Lung (tissue), 12 donors: ENCODE data around the gene TAF8. TPM values are rescaled to one million over a fixed set of nuclear protein-coding genes. Genes with fewer than 3 reads are reported as not detected.

Source experiments
- ATAC-seq: fragments of 200-7000 bp; cut with Tn5 transposase; one replicate; pipeline ENCODE4 v1.9.1; 2020; ENCODE audit warnings: moderate number of reproducible peaks; ENCODE audit not compliant: insufficient read depth, low FRiP score
- DNase-seq, 3 donors: peaks; one replicate each; pipeline ENCODE4 v3.0.0-alpha.2; 2013 to 2017
- H3K27ac ChIP-seq, 2 donors: one replicate each; pipeline ENCODE4 v1.5.1; 2013; ENCODE audit warnings: mild to moderate bottlenecking in 2 of 2, moderate library complexity in 2 of 2, control low read depth in 1 of 2, inconsistent platforms in 1 of 2, low read depth in 1 of 2, low read length in 1 of 2
- H3K27me3 ChIP-seq, 3 donors: one replicate each; pipeline ENCODE4 v1.5.1; 2013; ENCODE audit warnings: low read length in 2 of 3; ENCODE audit not compliant: control insufficient read depth in 3 of 3, insufficient read depth in 3 of 3
- H3K36me3 ChIP-seq, 4 donors: one replicate each; pipeline ENCODE4 v1.5.1; 2013; ENCODE audit warnings: low read length in 4 of 4, mild to moderate bottlenecking in 1 of 4, moderate library complexity in 1 of 4; ENCODE audit not compliant: control insufficient read depth in 4 of 4, insufficient read depth in 4 of 4
- H3K4me1 ChIP-seq, 5 donors: one replicate each; pipeline ENCODE4 v1.5.1; 2013; ENCODE audit warnings: low read length in 5 of 5, mild to moderate bottlenecking in 2 of 5, moderate library complexity in 1 of 5; ENCODE audit not compliant: control insufficient read depth in 5 of 5, insufficient read depth in 5 of 5
- H3K4me3 ChIP-seq: one replicate; pipeline ENCODE4 v1.5.1; 2013; ENCODE audit warnings: mild to moderate bottlenecking, control low read depth, moderate library complexity
- H3K9ac ChIP-seq, 2 donors: one replicate each; pipeline ENCODE4 v1.5.1; 2013; ENCODE audit warnings: low read length in 2 of 2, control low read depth in 1 of 2; ENCODE audit not compliant: insufficient read depth in 1 of 2
- H3K9me3 ChIP-seq, 4 donors: one replicate each; pipeline ENCODE4 v1.5.1; 2013; ENCODE audit warnings: low read length in 3 of 4, mild to moderate bottlenecking in 1 of 4, moderate library complexity in 1 of 4; ENCODE audit not compliant: control insufficient read depth in 4 of 4, insufficient read depth in 3 of 4
- WGBS, 2 donors: extraction: QIAGEN DNeasy Blood & Tissue Kit; methylation state at CpG; one replicate each; pipeline ENCODE4 v1.1.7; 2013; 5-methylcytosine and 5-hydroxymethylcytosine counted together
- polyA plus RNA-seq, 2 donors: library from polyadenylated mRNA; stranded (reverse); fragments of 200-250 nt; gene quantifications; one replicate each; pipeline ENCODE4 v1.2.1, GENCODE V29; 2013
- total RNA-seq, 2 donors: library from RNA; depleted of rRNA in 1 of 2; stranded (reverse); fragments of >200 nt in 1 of 2; gene quantifications; one replicate each; pipeline ENCODE4 v1.2.1, GENCODE V29; 2014 to 2021
- TF ChIP-seq, protein P1 (sequence below): IDR thresholded peaks from 2 replicates; pipeline ENCODE4 v1.5.1; 2012; ENCODE audit warnings: mild to moderate bottlenecking; ENCODE audit errors: control extremely low read depth, extremely low read depth
- donor health status: control.
- donor health status: control.
- donor health status: Bipolar disorder and iron deficiency.
- donor health status: healthy.
- donor health status: DM: yes; HTN: yes; CAD: no.

Gene TAF8
- total and polyA plus RNA-seq, 4 donors, result 14.0 to 26.7 (median 17.0) TPM

DNA sequence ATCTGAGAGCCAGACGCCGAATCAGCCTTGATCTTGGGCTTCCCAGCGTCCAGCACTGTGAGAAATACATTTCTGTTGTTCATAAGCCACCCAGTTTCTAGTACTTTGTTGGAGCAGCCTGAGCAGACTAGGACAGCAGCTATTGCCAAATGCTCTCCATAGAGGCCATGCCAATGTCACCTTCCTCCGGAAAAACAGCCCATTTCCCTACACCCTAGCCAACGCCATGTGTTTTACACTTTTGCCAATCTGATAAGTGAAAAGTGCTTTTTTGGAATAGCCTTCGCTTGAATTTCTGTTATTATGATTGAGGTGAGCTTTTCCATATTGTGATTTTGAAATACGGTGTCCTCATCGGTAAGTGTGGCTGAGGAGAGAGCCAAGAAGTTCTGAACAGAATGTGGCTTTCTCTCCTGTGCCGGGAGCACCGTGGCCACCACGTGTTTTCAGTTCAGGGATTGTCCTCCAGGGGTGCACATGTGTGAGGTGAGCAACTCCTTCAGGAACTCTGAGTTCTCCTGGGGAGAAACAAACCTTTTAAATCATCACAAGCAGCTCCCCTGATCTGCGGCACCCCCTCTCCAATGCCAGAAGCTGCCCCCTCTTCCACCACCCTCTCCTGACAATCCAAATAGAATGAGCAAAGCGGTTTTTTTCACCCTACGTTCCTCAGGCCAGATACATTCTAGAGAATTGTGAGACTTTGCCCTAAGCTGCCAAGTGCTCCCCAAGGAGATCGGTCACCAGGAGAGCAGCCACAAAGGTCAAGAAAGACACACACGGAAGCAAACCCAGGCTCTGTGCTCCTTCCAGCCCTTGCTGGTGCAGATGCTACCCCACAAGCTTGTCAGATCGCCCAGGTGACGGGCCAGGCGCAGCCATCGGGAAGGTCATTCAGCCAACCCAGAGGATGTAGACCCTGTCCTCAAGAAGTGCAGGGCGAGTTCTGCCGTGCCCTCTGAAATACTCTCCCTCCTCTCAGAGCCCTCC is 36.0 kb downstream of the TAF8 start:
- H3K36me3 ChIP-seq, result peaks cover 0 to 2% (median under 1%) of the 10 kb centered on the region in 4 donors
- no peak for ATAC-seq
- no peaks in the 10 kb centered on the region for H3K9me3 ChIP-seq
- 79 to 88% methylated on average over 22 of the region's 22 CpGs for WGBS, 2 donors
- H3K4me3 ChIP-seq, result no peak overlapping the region
- TF ChIP-seq, protein P1, sequence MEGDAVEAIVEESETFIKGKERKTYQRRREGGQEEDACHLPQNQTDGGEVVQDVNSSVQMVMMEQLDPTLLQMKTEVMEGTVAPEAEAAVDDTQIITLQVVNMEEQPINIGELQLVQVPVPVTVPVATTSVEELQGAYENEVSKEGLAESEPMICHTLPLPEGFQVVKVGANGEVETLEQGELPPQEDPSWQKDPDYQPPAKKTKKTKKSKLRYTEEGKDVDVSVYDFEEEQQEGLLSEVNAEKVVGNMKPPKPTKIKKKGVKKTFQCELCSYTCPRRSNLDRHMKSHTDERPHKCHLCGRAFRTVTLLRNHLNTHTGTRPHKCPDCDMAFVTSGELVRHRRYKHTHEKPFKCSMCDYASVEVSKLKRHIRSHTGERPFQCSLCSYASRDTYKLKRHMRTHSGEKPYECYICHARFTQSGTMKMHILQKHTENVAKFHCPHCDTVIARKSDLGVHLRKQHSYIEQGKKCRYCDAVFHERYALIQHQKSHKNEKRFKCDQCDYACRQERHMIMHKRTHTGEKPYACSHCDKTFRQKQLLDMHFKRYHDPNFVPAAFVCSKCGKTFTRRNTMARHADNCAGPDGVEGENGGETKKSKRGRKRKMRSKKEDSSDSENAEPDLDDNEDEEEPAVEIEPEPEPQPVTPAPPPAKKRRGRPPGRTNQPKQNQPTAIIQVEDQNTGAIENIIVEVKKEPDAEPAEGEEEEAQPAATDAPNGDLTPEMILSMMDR, result no peak
- H3K27ac ChIP-seq, result peak overlapping the region in 1 of 2 donors; percentile 11
- peak in 2 of 3 donors; percentile 15 to 47 for DNase-seq
- no peak overlapping the region for H3K9ac ChIP-seq
- no peaks in the 10 kb centered on the region for H3K27me3 ChIP-seq
- H3K4me1 ChIP-seq, result peaks cover 0 to 7% (median 5%) of the 10 kb centered on the region in 5 donors

GRCh38 chr6:42088101-42088591 is 37.8 kb downstream of the TAF8 start:
- Histone ChIP-seq H3K9me3 (no peaks in the 10 kb centered on the region), H3K36me3 (peaks cover 0 to 2% (median under 1%) of the 10 kb centered on the region in 4 donors), H3K4me3 (no peak overlapping the region), H3K9ac (no peak overlapping the region), H3K27me3 (no peaks in the 10 kb centered on the region), H3K4me1 (peaks cover 0 to 7% (median 5%) of the 10 kb centered on the region in 5 donors), H3K27ac (peak overlapping the region in 1 of 2 donors; percentile 48)
- DNase-seq (no peak), ATAC-seq (no peak)
- TF ChIP-seq, protein P1, result no peak
- WGBS, 2 donors, result 82 to 89% methylated on average over 7 of the region's 7 CpGs

- ATAC-seq (no peak), DNase-seq (no peak)
- Histone ChIP-seq H3K27me3 (no peaks in the 10 kb centered on the region), H3K36me3 (peaks cover 0 to 2% (median 0%) of the 10 kb centered on the region in 4 donors), H3K4me1 (peaks cover 0 to 4% (median 2%) of the 10 kb centered on the region in 5 donors), H3K9me3 (no peaks in the 10 kb centered on the region), H3K27ac (no peak overlapping the region), H3K9ac (no peak overlapping the region), H3K4me3 (no peak overlapping the region)
- TF ChIP-seq, protein P1, result no peak
- WGBS, 2 donors, result 93 to 97% methylated on average over 10 of the region's 10 CpGs
Measured at GRCh38 chr6:42090819-42091717, 40.7 kb downstream of the TAF8 start.
